ENCODE data around the gene MRRF. TPM values are rescaled to one million over a fixed set of nuclear protein-coding genes. Genes with fewer than 3 reads are reported as not detected.

MRRF gene
- total and polyA plus RNA-seq, 3 donors from 2014 or later, result 45.5 to 63.4 (median 54.1) TPM

GRCh38 chr9:122268041-122268814 lies 3.5 kb downstream of the MRRF start:
- 84 to 88% methylated on average over 6 of the region's 6 CpGs for WGBS, 2 donors
- Histone ChIP-seq H3K27ac (no peak overlapping the region), H3K4me3 (no peak overlapping the region), H3K36me3 (ENCODE audit: low read depth, missing control alignments) (no peaks in the 10 kb centered on the region), H3K4me1 (peaks cover 5% of the 10 kb centered on the region), H3K9me3 (no peaks in the 10 kb centered on the region), H3K27me3 (no peaks in the 10 kb centered on the region)
- intact Hi-C loops (cut with DNase I; ENCODE audit: low total_unique reads), result no loop called here
- no peak for DNase-seq
- TF ChIP-seq, protein P1, sequence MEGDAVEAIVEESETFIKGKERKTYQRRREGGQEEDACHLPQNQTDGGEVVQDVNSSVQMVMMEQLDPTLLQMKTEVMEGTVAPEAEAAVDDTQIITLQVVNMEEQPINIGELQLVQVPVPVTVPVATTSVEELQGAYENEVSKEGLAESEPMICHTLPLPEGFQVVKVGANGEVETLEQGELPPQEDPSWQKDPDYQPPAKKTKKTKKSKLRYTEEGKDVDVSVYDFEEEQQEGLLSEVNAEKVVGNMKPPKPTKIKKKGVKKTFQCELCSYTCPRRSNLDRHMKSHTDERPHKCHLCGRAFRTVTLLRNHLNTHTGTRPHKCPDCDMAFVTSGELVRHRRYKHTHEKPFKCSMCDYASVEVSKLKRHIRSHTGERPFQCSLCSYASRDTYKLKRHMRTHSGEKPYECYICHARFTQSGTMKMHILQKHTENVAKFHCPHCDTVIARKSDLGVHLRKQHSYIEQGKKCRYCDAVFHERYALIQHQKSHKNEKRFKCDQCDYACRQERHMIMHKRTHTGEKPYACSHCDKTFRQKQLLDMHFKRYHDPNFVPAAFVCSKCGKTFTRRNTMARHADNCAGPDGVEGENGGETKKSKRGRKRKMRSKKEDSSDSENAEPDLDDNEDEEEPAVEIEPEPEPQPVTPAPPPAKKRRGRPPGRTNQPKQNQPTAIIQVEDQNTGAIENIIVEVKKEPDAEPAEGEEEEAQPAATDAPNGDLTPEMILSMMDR (IDR thresholded peaks at IDR 0.05), result no peak
- no peak for TF ChIP-seq POLR2A (IDR thresholded peaks at IDR 0.05)

GRCh38 chr9:122274055-122274454 lies 9.4 kb downstream of the MRRF start:
- Histone ChIP-seq H3K27ac (no peak overlapping the region), H3K36me3 (ENCODE audit: low read depth, missing control alignments) (no peaks in the 10 kb centered on the region), H3K4me1 (no peaks in the 10 kb centered on the region), H3K4me3 (no peak overlapping the region), H3K9me3 (no peaks in the 10 kb centered on the region), H3K27me3 (no peaks in the 10 kb centered on the region)
- WGBS, 2 donors, result 86 to 94% methylated on average over 2 of the region's 2 CpGs
- intact Hi-C loops (cut with DNase I; ENCODE audit: low total_unique reads), result no loop called here
- TF ChIP-seq, protein P1 (IDR thresholded peaks at IDR 0.05), result no peak
- no peak for TF ChIP-seq POLR2A (IDR thresholded peaks at IDR 0.05)
- DNase-seq, result no peak

DNA sequence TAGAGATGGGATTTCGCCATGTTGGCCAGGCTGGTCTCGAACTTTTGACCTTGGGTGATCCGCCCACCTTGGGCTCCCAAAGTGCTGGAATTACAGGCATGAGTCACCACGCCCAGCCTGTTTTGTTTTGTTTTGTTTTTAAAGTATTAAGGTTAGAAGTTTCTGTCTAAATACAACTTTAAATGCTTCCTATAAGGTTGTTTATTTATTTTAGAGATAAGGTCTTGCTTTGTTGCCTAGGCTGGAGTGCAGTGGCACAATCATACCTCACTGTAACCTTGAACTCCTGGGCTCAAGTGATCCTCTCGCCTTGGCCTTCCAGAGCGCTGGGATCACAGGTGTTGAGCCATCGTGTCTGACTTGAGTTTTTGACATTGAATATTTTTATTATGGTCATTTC lies 11.4 kb downstream of the MRRF start:
- WGBS, 2 donors, result 92 to 94% methylated on average over 7 of the region's 7 CpGs
- TF ChIP-seq POLR2A (IDR thresholded peaks at IDR 0.05), result no peak
- TF ChIP-seq, protein P1 (IDR thresholded peaks at IDR 0.05), result no peak
- H3K4me3 ChIP-seq, result no peak overlapping the region
- no peaks in the 10 kb centered on the region for H3K4me1 ChIP-seq
- DNase-seq, result no peak
- H3K27ac ChIP-seq, result no peak overlapping the region
- H3K36me3 ChIP-seq (ENCODE audit: low read depth, missing control alignments), result no peaks in the 10 kb centered on the region
- intact Hi-C loops (cut with DNase I; ENCODE audit: low total_unique reads), result no loop called here
- no peaks in the 10 kb centered on the region for H3K9me3 ChIP-seq
- H3K27me3 ChIP-seq, result no peaks in the 10 kb centered on the region

DNA sequence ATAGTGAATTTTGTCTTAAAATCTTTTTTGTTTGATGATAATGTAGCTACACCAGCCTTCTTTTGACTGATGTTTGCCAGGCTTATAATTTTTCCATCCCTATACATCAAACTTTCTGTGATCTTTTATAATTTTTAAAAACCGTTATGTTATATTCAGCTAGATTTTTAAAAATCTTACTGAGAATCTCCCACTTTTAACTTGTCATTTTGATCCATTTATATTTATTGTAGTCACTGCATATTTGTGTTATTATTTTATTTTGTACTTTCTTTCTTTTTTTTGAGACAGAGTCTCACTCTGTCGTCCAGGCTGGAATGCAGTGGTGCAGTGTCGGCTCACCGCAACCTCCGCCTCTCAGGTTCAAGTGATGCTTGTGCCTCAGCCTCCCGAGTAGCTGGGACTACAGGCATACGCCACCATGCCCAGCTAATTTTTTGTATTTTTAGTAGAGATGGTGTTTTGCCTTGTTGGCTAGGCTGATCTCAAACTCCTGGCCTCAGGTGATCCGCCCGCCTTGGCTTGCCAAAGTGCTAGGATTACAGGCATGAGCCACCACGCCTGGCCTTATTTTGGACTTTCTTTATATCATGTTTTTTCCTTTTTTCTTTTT lies 12.7 kb downstream of the MRRF start:
- no peak overlapping the region for H3K4me3 ChIP-seq
- no peaks in the 10 kb centered on the region for H3K4me1 ChIP-seq
- H3K9me3 ChIP-seq, result no peaks in the 10 kb centered on the region
- H3K27ac ChIP-seq, result no peak overlapping the region
- H3K36me3 ChIP-seq (ENCODE audit: low read depth, missing control alignments), result no peaks in the 10 kb centered on the region
- TF ChIP-seq POLR2A (IDR thresholded peaks at IDR 0.05), result no peak
- 95 to 96% methylated on average over 10 of the region's 10 CpGs for WGBS, 2 donors
- intact Hi-C loops (cut with DNase I; ENCODE audit: low total_unique reads), result no loop called here
- H3K27me3 ChIP-seq, result no peaks in the 10 kb centered on the region
- no peak for DNase-seq

- intact Hi-C loops (cut with DNase I; ENCODE audit: low total_unique reads), result no loop called here
- no peaks in the 10 kb centered on the region for H3K36me3 ChIP-seq (ENCODE audit: low read depth, missing control alignments)
- WGBS, 2 donors, result 93 to 95% methylated on average over 5 of the region's 5 CpGs
These were observed 16.7 kb downstream of the MRRF start for GRCh38 chr9:122281368-122281767.

More at GRCh38 chr9:122281368-122281767, 16.7 kb downstream of the MRRF start:
- TF ChIP-seq, protein P1 (IDR thresholded peaks at IDR 0.05), result no peak
- no peak for TF ChIP-seq POLR2A (IDR thresholded peaks at IDR 0.05)
- no peak overlapping the region for H3K4me3 ChIP-seq
- DNase-seq, result no peak
- no peaks in the 10 kb centered on the region for H3K9me3 ChIP-seq
- H3K4me1 ChIP-seq, result no peaks in the 10 kb centered on the region
- no peak overlapping the region for H3K27ac ChIP-seq
- H3K27me3 ChIP-seq, result no peaks in the 10 kb centered on the region
